GM18867 (cell line): ENCODE results near the gene ART5.
"Not testable (repeated sequence)": the region's sequence is repeated elsewhere in the genome, so short reads cannot be mapped to it uniquely, and the experiment has no call there.

Experiments used
- ATAC-seq: cut with Tn5 transposase; IDR thresholded peaks from one replicate; pipeline ENCODE4 v1.9.1; 2021; ENCODE audit warnings: mild to moderate bottlenecking, moderate library complexity; ENCODE audit not compliant: unreplicated experiment

ART5 gene

GRCh38 chr11:3623767-3624458, 17.9 kb downstream of the ART5 start:
- no peak for ATAC-seq

DNA sequence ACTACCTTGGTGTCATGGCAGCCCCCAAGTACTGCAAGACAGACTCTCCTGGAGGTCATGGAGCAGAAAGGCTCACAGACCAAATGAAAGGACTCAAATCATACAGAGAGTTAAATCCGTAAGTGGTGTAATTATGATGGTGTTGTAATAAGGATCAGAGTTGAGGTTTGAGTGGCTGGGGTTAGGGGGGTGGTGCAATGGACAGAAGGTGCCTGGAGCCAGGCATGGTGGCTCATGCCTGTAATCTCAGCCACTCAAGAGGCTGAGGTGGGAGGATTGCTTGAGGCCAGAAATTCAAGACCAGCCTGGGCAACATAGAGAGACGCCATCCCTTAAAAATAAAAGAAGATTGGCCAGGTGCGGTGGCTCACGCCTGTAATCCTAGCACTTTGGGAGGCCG, 18.7 kb downstream of the ART5 start:
- ATAC-seq: no peak

DNA sequence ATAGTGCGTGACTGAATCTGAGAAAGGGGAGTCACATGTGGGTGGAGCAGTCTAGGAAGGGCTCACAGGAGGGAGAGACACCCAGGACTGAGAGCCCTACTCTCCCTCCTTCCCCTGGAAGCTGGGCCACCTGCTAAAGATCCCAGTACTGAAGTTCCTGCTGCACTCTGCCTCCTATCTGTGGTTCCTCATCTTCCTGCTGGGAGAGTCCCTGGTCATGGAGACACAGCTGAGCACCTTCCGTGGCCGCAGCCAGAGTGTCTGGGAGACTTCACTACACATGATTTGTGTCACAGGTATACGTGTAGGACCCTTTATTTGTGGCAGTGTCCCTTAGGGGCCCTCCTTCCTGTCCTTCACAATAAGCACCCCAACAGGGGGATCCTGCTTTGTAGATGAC, 19.3 kb downstream of the ART5 start:
- ATAC-seq: no peak

- no peak for ATAC-seq
These were observed 23.8 kb downstream of the ART5 start for GRCh38 chr11:3617990-3618389.

- no peak for ATAC-seq
These were observed 24.9 kb downstream of the ART5 start for GRCh38 chr11:3616721-3617460.

DNA sequence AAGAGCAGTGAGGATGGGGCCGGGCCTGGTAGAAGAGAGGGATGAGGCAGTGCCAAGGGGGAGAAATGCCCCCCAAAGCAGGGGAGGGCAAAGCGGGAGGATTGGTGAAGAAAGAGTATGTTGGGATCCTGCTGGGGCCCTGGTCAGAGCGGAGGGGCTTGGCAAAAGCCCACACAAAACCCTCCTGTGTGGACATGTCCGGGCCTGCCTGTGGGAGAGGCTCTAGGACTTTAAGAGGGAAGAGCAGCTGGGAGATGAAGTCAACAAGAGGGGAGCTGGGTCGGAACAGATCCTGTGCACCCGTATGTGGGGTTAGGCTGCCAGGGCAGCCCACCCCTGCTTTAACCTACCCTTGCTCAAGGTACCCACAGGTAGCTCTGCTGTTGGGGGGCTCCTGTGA, 25.8 kb downstream of the ART5 start:
- no peak for ATAC-seq

GRCh38 chr11:3614742-3615171, 27.0 kb downstream of the ART5 start:
- ATAC-seq: peak; percentile 78

- no peak for ATAC-seq
These were observed 27.6 kb downstream of the ART5 start for GRCh38 chr11:3613998-3614741.

DNA sequence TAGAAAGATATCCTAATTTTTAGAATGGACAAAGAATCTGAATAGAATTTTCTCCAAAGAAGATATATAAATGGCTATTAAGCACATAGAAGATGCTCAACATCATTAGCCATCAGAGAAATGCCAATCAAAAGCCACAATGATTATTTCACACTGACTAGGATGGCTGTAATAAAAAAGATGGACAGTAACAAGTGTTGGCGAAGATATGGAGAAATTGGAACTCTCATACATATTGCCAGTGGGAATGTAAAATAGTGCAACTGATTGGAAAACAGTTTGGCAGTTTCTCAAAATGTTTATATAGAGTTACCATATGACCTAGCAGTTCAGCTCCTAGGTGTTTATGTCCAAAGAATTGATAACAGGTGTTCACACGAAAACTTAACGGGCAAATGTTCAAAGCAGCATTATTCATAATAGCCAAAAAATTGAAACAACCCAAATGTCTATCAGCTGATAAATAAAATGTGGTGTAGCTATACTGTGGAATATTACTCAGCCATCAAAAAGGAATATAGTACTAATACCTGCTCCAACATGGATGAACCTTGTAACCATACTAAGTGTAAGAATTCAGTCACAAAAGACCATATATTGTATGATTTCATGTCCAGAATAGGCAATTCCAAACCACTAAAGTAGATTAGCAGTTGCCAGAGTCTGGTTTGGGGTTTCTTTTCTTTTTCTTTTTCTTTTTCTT, 29.7 kb downstream of the ART5 start:
- no peak for ATAC-seq

- ATAC-seq: no peak
These were observed 30.9 kb downstream of the ART5 start for GRCh38 chr11:3610846-3611245.

GRCh38 chr11:3609416-3610265, 32.2 kb downstream of the ART5 start:
- ATAC-seq: no peak

GRCh38 chr11:3605771-3606203, 36.0 kb downstream of the ART5 start:
- ATAC-seq: no peak

DNA sequence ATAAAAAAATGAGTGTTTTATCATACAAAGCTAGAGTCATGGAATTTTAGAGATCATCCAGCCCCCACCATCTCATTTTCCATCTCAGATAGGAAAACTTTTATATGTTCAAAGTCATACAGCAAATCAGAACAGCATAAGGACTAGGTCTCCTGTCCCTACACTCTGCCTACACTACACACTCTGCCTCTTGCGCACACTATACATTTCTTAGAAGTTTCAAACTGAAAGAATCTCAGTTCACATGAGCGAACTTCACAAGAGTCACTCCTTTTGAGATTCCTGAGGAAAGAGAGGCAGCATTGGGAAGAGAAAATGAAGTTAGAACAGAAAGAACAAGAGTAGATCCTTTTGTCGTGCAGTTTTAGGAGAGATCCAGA, 36.5 kb downstream of the ART5 start:
- ATAC-seq: no peak

GRCh38 chr11:3604167-3604566, 37.6 kb downstream of the ART5 start:
- no peak for ATAC-seq

DNA sequence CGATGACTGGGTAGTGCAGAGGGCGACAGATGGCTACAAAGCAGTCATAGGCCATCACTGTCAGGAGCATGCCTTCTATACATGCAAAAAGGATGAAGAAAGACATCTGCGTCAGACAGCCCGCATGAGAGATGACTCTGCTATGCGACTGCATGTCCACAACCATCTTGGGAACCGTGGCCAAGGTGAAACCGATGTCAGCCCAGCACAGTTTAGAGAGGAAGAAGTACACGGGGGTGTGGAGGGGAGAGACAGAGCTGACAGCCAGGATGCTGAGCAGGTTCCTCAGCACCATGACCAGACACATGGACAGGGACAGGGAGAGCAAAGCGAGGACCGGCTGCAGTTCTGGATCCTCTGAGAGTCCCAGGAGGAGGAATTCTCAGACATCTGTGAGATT, 41.6 kb downstream of the ART5 start:
- not testable (repeated sequence) for ATAC-seq

DNA sequence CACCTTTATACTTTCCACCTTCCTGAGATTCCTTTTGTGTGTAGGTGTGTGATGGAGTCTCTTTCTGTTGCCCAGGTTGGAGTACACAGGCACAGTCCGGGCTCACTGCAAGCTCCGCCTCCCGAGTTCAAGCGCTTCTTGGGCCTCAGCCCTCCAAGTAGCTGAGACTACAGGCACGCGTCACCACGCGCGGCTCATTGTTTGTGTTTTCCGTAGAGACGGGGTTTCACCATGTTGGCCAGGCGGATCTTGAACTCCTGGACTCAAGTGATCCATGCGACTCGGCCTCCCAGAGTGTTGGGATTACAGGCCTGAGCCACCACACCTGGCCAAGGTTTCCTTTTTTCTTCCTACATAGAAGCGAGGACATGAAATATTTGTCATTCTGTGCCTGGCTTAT, 44.0 kb downstream of the ART5 start:
- not testable (repeated sequence) for ATAC-seq

DNA sequence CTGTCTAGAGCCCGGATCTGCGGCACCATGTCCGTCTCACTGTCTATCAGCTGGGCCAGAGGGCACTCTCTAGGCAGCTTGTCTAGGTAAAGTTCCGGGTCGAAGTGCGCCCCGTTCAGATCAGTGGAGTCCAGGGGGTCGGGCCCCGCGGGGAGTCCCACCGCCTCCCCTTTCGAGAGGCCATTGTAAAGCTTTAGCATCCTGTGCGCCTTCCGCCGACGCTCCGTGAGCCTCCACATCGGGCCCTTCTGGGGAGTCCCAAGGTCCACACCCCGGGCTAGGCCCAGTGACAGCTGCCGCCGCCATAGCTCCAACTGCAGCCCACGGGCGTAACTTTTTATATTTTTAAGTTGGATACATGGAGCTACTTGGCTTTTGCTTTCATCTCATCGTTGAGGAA, 50.5 kb downstream of the ART5 start:
- not testable (repeated sequence) for ATAC-seq

GRCh38 chr11:3590193-3590592, 51.6 kb downstream of the ART5 start:
- not testable (repeated sequence) for ATAC-seq

GRCh38 chr11:3588776-3589175, 53.0 kb downstream of the ART5 start:
- ATAC-seq: not testable (repeated sequence)
